Measurements from ENCODE around the gene ZNF521.

The ZNF521 gene

DNA sequence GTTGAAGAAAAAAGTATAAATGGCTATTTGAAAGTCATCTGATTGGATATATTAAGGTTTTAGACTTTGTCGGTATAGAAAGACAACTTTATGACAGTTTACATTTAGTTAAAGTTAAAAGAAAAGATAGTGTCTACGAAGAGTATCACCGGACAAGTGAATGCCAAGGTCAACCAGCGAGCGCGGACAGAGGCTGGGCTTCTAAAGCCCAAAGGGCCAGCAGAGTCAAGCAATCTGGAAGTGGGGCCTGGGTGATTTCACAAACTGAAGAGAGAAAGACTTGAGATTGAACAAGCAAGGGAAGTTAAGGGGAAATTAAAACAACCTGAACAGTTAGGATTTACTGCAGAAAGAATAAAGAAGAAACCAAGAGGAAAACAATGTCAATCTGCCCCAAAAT, 16.3 kb downstream of the ZNF521 start:
- H3K36me3 ChIP-seq = no peaks in the 10 kb centered on the region
- H3K27ac ChIP-seq = no peak overlapping the region
- H3K9me3 ChIP-seq = no peaks in the 10 kb centered on the region
- H3K9ac ChIP-seq = no peak overlapping the region
- H3K4me1 ChIP-seq = no peaks in the 10 kb centered on the region
- no peak overlapping the region for H3K4me3 ChIP-seq
- no peaks in the 10 kb centered on the region for H4K20me1 ChIP-seq
- no peak for TF ChIP-seq Cebpa-rat (IDR thresholded peaks at IDR 0.05)
- 0 out of 2 replicates have a peak, but pooled peaks cover 3% of the 10 kb centered on the region for H3K27me3 ChIP-seq
- H3K4me2 ChIP-seq = no peak overlapping the region

DNA sequence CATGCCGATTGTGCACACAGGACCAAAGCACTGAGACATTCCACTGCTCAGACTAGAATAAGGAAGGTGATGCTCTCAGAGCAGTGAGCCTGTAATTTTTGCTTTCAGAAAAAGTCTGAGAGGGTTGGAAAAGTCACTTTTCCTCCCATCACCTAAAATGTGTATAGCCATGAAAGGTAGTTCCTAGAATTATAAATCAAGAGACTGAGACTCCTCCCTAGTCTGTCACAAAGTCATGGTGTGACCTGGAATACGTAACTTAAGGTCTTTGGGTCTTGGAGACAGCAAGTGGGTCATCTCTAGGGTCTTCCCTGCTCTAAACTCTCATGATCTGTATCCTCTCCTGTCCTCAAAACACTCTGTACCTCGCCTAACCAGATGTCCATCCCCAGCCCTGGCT, 16.9 kb downstream of the ZNF521 start:
- 0 out of 2 replicates have a peak, but pooled peaks cover 3% of the 10 kb centered on the region for H3K27me3 ChIP-seq
- no peak overlapping the region for H3K4me2 ChIP-seq
- H3K27ac ChIP-seq = no peak overlapping the region
- H3K4me3 ChIP-seq = no peak overlapping the region
- H4K20me1 ChIP-seq = no peaks in the 10 kb centered on the region
- no peak overlapping the region for H3K9ac ChIP-seq
- TF ChIP-seq Cebpa-rat (IDR thresholded peaks at IDR 0.05) = no peak
- no peaks in the 10 kb centered on the region for H3K4me1 ChIP-seq
- H3K36me3 ChIP-seq = no peaks in the 10 kb centered on the region
- no peaks in the 10 kb centered on the region for H3K9me3 ChIP-seq

DNA sequence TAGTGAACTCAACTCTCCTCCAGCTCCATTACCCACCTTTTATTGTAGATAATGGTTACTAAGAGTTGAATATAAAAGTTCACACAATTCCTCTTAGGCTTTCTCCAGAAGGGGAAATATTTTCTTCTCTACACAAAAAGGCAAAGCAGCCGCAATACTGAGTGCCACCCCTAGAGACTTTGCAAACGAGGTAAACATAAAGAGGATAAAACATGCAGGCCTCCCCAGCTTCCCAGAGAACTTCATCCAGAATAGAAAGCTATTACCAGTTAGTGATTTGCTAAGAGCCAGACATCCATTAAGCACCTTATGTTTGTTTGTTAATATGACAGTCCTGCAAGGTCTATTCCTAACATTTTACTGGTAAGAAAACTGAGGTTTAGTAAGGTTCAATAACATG, 17.4 kb downstream of the ZNF521 start:
- H3K9ac ChIP-seq = no peak overlapping the region
- H3K36me3 ChIP-seq = no peaks in the 10 kb centered on the region
- H3K4me1 ChIP-seq = no peaks in the 10 kb centered on the region
- no peak overlapping the region for H3K4me2 ChIP-seq
- H3K27me3 ChIP-seq = 0 out of 2 replicates have a peak, but pooled peaks cover 3% of the 10 kb centered on the region
- H3K27ac ChIP-seq = no peak overlapping the region
- no peaks in the 10 kb centered on the region for H4K20me1 ChIP-seq
- TF ChIP-seq Cebpa-rat (IDR thresholded peaks at IDR 0.05) = no peak
- no peak overlapping the region for H3K4me3 ChIP-seq
- no peaks in the 10 kb centered on the region for H3K9me3 ChIP-seq

DNA sequence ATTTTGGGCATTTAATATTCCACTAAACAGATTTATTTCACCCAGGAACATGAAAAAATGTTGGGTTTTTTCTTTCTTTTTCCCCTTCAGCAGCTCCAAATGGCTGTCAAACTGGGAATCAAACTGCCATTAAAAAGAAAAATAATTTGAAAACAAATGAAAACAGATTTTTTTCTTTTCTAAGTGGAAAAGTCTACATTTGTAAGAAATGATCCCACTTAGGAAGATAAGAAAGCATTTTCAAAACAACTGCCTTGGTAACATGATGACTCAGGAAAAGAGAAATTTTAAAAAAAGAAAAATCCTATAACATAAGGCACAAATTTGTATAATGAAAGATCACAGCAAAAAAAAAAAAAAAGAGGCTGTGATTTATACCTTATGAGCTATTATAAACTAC, 20.0 kb downstream of the ZNF521 start:
- no peaks in the 10 kb centered on the region for H3K4me1 ChIP-seq
- no peaks in the 10 kb centered on the region for H3K36me3 ChIP-seq
- H4K20me1 ChIP-seq = no peaks in the 10 kb centered on the region
- no peaks in the 10 kb centered on the region for H3K9me3 ChIP-seq
- TF ChIP-seq Cebpa-rat (IDR thresholded peaks at IDR 0.05) = no peak
- no peak overlapping the region for H3K4me3 ChIP-seq
- 0 out of 2 replicates have a peak, but pooled peaks cover 3% of the 10 kb centered on the region for H3K27me3 ChIP-seq
- no peak overlapping the region for H3K9ac ChIP-seq
- H3K4me2 ChIP-seq = no peak overlapping the region
- H3K27ac ChIP-seq = no peak overlapping the region

DNA sequence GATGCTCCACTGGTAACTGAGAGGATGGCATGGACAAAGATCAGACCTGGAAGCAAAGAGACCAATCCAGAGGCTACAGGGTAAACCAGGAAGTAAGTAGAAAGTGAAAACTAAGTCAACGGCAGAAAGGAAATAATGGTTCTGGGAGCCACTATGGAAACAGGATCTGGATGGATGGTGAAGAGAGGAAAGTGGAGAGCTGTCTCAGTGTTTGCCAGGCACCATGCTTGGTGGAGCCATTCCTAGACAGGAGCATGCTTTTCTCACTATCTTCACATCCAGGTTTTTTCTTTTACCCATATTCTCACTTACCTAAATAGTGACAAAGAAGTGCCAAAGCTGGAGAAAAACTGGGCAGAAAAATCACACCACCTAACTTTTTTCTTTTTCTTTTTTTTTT, 22.2 kb downstream of the ZNF521 start:
- Histone ChIP-seq H3K9ac (no peak overlapping the region), H4K20me1 (no peaks in the 10 kb centered on the region), H3K36me3 (no peaks in the 10 kb centered on the region), H3K4me3 (no peak overlapping the region), H3K27me3 (0 out of 2 replicates have a peak, but pooled peaks cover 3% of the 10 kb centered on the region), H3K4me1 (no peaks in the 10 kb centered on the region), H3K4me2 (no peak overlapping the region), H3K9me3 (no peaks in the 10 kb centered on the region), H3K27ac (no peak overlapping the region)
- no peak for TF ChIP-seq Cebpa-rat (IDR thresholded peaks at IDR 0.05)

DNA sequence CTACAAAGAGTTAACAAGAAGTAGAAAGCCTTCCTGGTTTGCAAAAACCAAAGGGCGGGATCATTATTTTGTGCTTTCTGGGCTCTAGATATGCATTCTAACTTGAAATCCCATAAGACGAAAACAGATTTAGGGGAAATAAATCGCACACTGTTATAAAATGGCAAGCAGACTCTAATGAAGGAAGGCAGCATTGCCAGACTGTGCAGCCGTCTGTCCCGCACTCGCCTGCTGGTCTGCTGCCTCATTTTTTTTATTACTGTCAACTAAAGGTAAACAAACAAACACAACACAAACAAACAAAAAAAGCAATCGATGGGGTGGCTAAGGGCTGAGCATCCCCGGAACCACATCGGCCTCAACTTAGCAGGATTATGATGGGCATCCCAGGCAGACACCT, 24.4 kb downstream of the ZNF521 start:
- Histone ChIP-seq H3K36me3 (no peaks in the 10 kb centered on the region), H3K4me2 (no peak overlapping the region), H3K4me3 (no peak overlapping the region), H3K4me1 (no peaks in the 10 kb centered on the region), H4K20me1 (no peaks in the 10 kb centered on the region), H3K27me3 (no peaks in the 10 kb centered on the region), H3K27ac (no peak overlapping the region), H3K9me3 (no peaks in the 10 kb centered on the region), H3K9ac (no peak overlapping the region)
- TF ChIP-seq Cebpa-rat (IDR thresholded peaks at IDR 0.05) = no peak

DNA sequence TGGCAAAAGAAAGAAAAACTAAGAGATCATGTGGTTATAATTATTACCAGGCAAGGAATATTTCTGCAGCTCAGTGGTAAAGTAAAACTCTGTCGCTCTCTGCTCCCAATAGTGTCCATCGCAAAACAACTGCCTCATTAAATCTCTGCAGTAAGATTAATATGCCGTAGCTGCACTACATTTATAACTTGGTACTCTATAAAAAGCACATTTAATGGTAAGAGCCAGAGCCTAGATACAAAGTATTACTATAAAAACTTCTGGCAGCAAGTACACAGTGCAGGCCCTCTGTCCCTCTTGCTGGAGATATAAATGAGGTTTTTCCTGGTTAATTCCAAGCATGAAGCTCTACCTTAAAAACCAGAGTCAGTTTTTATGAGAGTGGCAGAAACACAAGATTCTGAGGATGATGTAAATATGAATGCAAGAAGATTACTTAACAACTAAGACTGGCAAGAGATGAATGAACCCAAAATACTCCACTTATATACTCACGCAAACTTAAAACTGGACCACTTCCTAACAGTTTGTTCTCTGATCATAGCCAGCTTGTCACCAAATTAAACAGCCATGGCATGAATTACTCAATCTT, 25.5 kb downstream of the ZNF521 start:
- H3K9me3 ChIP-seq = no peaks in the 10 kb centered on the region
- no peaks in the 10 kb centered on the region for H3K36me3 ChIP-seq
- H4K20me1 ChIP-seq = no peaks in the 10 kb centered on the region
- no peak overlapping the region for H3K4me2 ChIP-seq
- H3K27me3 ChIP-seq = no peaks in the 10 kb centered on the region
- H3K27ac ChIP-seq = no peak overlapping the region
- H3K4me1 ChIP-seq = no peaks in the 10 kb centered on the region
- H3K4me3 ChIP-seq = no peak overlapping the region
- no peak for TF ChIP-seq Cebpa-rat (IDR thresholded peaks at IDR 0.05)
- no peak overlapping the region for H3K9ac ChIP-seq

DNA sequence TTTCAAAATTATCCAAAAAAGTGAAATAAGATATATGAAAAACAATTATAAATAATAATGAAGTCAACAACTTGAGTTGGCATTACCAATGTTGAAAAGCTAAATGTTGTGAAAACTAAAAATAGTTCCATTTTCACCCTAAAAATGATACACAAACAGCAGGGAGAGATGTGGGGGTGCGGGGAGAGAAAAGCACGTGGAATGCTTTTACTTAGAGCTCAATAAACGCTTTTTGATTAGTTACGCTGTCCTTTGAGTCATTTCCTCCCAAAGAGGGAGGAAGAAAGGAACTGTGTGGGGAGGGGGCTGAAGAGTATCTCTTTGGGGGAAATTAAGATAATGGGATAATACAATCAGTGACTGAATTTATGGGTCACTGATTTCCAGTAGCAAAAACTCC, 29.2 kb downstream of the ZNF521 start:
- Histone ChIP-seq H3K36me3 (no peaks in the 10 kb centered on the region), H3K9me3 (no peaks in the 10 kb centered on the region), H3K9ac (no peak overlapping the region), H3K4me3 (no peak overlapping the region), H3K4me2 (no peak overlapping the region), H3K27ac (no peak overlapping the region), H3K4me1 (no peaks in the 10 kb centered on the region), H3K27me3 (no peaks in the 10 kb centered on the region), H4K20me1 (no peaks in the 10 kb centered on the region)
- TF ChIP-seq Cebpa-rat (IDR thresholded peaks at IDR 0.05) = no peak

DNA sequence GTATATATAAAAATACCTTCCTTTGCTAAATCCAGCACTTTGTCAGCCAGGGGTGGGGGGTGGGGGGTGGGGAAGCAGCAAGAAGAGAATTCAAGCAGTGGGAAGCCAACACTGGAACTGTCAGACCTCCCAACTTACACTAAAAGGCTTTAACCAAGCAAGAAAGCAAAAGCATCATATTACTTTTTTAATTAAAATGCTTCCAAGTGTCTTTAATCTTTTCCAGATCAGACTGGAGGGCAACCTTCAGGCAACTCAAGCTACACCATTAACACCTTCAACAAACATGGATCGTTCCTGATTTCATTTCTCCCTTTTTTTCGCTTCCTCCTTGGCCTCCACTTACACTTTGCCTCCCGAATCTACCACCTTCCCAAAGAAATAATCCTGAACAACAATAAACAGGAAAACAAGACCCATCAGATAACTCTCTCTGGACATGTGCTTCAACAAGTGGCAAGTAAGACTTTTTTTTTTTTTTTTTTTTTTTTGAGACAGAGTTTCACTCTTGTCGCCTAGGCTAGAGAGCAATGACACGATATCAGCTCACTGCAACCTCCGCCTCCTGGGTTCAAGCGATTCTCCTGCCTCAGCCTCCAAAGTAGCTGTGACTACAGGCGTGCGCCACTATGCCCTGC, 35.5 kb downstream of the ZNF521 start:
- no peaks in the 10 kb centered on the region for H3K9me3 ChIP-seq
- no peak for TF ChIP-seq Cebpa-rat (IDR thresholded peaks at IDR 0.05)
- no peaks in the 10 kb centered on the region for H3K27me3 ChIP-seq
- no peaks in the 10 kb centered on the region for H3K36me3 ChIP-seq
- no peaks in the 10 kb centered on the region for H4K20me1 ChIP-seq
- H3K4me1 ChIP-seq = no peaks in the 10 kb centered on the region
- no peak overlapping the region for H3K4me2 ChIP-seq
- no peak overlapping the region for H3K9ac ChIP-seq
- H3K4me3 ChIP-seq = no peak overlapping the region
- no peak overlapping the region for H3K27ac ChIP-seq

DNA sequence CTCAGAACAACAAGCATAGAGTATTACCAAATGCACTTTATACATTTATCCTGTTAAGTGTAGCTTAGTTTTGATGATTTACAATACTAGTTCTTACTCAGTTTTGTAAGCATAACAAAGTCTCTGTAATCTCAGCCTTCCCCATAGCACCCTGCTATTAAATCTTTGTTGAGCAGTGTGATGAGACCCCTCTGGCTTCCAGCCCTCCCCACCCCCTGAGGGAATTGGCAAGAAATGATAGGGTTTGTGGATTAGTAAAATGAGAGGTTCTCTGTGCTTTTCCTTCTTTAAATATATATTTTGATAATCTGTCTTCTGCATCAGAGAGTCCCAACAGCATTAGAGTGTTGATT, 37.2 kb downstream of the ZNF521 start:
- TF ChIP-seq Cebpa-rat (IDR thresholded peaks at IDR 0.05) = no peak
- Histone ChIP-seq H3K9ac (no peak overlapping the region), H3K4me2 (no peak overlapping the region), H4K20me1 (no peaks in the 10 kb centered on the region), H3K27me3 (no peaks in the 10 kb centered on the region), H3K36me3 (no peaks in the 10 kb centered on the region), H3K4me1 (no peaks in the 10 kb centered on the region), H3K27ac (no peak overlapping the region), H3K9me3 (no peaks in the 10 kb centered on the region), H3K4me3 (no peak overlapping the region)

All from BLaER1 (cell line).